GM12874 (cell line): ENCODE results near the gene HMG20A.

Experiments
- TF ChIP-seq, protein P1 (sequence below): IDR thresholded peaks from 2 replicates; pipeline ENCODE4 v1.5.1; 2011; ENCODE audit warnings: low read depth, mild to moderate bottlenecking, control low read depth, low read length, moderate library complexity; ENCODE audit not compliant: insufficient read depth

Gene HMG20A

DNA sequence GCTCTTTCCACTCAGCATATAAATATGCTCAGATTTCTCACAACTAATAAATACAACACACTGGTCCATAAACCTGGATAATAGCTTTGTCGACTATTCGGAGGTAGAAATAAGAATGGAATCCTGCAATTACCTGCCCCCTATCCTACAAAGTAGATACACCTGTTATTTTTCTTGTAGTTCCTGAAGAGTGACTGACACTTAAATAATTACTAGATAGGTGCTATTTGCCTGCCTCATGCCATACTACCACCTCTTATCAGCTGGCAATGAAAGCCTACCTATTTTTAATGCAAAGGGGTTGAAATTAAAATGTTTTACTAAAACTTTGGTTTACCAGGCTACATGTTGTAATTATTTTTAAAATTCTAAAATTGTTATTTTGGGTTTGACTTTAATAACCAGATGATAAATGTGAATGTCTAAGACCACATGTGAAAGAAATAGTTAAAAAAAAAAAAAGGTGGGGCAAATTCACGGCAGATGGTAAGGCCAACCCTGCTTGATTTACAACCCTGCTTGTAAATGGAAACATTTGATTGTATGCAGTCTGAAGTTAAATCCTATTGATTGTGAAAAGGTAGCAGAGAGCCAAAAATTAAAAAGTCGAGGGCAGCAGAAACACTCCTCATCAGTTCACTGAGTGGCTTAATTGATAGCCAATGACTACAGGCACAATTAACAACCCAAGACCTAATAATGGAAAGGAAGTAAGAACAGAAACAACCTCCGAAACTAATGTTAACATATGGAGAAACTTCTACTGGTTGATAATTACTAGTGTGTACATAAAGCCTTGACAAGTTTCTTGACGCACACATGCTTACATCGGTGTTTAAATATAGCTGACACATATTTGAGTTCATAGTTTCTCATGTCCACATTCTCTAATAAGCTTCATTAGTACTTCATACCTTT lies 9.7 kb upstream of the HMG20A start:
- TF ChIP-seq, protein P1, sequence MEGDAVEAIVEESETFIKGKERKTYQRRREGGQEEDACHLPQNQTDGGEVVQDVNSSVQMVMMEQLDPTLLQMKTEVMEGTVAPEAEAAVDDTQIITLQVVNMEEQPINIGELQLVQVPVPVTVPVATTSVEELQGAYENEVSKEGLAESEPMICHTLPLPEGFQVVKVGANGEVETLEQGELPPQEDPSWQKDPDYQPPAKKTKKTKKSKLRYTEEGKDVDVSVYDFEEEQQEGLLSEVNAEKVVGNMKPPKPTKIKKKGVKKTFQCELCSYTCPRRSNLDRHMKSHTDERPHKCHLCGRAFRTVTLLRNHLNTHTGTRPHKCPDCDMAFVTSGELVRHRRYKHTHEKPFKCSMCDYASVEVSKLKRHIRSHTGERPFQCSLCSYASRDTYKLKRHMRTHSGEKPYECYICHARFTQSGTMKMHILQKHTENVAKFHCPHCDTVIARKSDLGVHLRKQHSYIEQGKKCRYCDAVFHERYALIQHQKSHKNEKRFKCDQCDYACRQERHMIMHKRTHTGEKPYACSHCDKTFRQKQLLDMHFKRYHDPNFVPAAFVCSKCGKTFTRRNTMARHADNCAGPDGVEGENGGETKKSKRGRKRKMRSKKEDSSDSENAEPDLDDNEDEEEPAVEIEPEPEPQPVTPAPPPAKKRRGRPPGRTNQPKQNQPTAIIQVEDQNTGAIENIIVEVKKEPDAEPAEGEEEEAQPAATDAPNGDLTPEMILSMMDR = no peak

DNA sequence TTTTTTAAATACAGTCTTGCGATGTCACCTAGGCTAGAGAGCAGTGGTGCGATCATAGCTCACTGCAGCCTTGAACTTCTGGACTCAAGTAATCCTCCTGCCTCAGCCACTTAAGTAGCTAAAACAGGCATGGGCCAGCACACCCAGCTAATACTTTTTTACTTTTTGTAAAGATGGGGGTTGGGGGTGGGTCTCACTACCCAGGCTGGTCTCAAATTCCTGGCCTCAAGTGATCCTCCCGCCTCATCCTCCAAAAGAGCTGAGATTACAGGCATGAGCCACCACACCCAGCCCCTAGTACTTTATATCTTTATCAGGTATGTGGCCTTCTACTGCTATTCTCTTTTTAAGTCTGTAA lies 9.1 kb upstream of the HMG20A start:
- TF ChIP-seq, protein P1 = no peak

DNA sequence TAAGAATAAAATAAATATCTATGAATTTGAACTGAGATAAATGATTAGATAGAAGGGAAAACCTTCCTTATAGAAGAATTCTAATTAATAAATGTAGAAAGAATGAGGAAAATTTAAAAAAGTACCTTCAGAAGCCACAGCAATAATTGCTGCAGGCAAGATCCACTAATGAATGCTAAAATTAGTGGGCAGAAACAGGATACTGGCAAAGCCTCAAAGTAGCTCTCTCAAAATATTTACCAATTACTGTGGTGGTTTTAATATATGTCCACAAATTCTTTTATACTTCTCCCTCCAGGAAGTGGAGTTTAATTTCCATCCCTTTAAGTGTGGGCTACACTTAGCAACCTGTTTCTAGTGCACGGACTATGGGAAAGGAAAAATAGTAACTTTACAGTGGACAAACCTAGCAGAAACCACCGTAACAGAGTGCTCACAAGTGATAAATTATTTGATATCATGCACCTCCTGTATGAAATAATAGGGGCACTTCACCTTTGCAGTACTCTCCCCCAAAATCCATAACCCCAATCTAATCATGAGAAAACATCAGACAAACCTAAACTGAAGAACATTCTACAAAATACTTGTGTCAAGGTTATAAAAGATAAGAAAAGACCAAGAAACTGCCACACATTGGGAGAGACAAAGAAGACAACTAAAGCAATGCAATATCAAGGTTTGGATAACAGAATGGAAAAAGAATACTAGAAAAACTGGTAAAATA lies 7.6 kb upstream of the HMG20A start:
- TF ChIP-seq, protein P1 = no peak

DNA sequence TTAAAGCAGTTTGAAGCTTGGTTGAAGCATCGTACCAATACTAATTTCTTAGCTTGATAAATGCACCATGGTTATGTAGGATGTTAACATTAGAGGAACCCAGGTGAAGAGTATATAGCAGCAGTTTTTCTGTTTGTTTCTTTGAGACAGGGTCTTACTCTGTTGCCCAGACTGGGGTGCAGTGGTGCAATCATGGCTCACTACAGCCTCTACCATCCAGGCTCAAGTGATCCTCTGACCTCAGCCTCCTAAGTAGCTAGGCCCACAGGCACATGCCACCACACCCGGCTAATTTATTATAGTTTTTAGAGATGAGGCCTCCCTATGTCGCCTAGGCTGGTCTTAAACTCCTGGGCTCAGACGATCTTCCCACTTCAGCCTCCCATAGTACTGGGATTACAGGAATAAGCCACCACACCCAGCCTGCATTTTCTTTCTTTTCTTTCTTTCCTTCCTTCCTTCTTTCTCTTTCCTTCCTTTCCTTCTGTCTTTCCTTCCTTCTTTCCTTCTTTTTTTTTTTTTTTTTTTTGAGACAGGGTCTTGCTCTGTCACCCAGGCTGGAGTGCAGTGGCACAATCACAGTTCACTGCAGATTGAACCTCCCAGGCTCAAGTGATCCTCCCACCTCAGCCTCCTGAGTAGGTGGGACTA lies 6.9 kb upstream of the HMG20A start:
- TF ChIP-seq, protein P1 = no peak

DNA sequence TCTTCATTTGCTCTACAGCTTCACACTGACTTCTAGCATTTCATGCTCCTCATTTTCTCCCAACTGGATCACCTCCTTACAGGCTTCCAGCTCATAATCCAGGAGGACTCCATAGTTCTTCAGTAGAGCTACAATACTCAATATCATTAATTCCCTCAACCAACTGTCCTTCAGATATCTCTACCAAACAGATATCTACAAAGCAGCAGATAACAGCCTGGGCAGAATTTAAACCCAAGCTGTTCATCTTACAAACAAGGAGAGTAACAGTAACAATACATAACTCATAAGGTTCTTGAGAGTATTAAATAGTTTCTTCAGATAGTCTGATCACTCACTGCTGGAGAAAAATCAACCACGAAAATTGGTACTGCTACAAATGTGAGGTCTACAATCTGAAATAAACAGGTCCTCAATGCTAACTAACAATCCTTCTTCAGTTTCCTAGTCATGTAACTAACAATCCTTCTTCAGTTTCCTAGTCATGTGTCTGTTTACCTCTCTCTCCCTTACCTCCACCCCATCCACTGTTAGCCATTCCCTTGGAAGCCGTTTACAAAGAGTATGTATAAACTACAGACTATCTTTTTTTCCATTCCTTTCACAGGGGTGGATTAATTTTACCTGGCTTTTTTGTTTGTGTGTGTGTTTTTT lies 5.8 kb upstream of the HMG20A start:
- TF ChIP-seq, protein P1 = no peak

DNA sequence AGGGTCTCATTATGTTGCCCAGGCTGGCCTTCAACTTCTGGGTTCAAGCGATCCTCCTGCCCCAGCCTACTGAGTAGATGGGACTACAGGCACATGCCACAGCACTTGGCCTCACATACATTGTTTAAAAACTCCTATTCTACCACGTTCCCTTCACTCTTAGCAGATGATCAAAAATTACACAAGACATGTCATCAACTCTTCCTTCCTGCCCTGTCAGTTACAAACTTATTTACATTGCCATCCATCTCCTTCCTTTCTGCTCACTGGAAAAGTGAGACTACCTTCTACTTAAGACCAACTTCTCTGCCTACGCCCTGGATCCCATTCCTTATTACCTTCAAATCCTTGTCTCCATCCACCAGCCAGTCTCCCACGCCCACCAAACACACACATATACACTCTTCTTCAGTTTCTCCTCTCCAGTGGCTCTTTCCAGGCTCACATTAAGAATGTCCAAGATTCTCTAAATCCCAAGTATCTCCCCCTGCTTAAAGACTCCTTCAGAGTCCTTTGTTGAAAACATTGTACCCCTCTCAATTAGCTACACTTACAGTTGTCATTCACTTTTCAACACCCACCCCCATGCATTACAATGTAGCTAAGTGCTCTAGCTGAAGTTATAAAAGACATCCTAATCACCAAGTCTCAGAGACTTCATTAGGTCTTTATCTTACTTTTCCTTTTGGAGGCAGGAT lies 5.1 kb upstream of the HMG20A start:
- TF ChIP-seq, protein P1 = no peak
